Brain microvascular endothelial cell (primary cell): ENCODE data around the gene CD4.

Source experiments
- DNase-seq: peaks from one replicate; pipeline ENCODE4 v3.0.0-alpha.2; 2020
- H3K27ac ChIP-seq: fragments of 250-450 bp; sonication (Bioruptor Pico); 2 replicates; pipeline ENCODE4 v1.5.1; 2020; ENCODE audit warnings: mild to moderate bottlenecking, moderate library complexity
- H3K27me3 ChIP-seq: fragments of 250-450 bp; sonication (Bioruptor Pico); replicated peaks from 2 replicates; pipeline ENCODE4 v1.5.1; 2020; ENCODE audit warnings: mild to moderate bottlenecking
- H3K36me3 ChIP-seq: fragments of 250-450 bp; sonication (Bioruptor Pico); replicated peaks from 2 replicates; pipeline ENCODE4 v1.5.1; 2020; ENCODE audit warnings: mild to moderate bottlenecking
- H3K4me3 ChIP-seq: 2 replicates; pipeline ENCODE4 v1.5.1; 2011; ENCODE audit warnings: low read depth, mild to moderate bottlenecking, control low read depth, low read length, moderate library complexity
- CTCF ChIP-seq: IDR thresholded peaks from 2 replicates; pipeline ENCODE4 v1.5.1; 2011; ENCODE audit warnings: low read depth, mild to moderate bottlenecking, moderate library complexity, low read length, control low read depth, inconsistent platforms; ENCODE audit errors: missing control alignments
- in situ Hi-C: cut with HindIII; loops from 2 replicates; pipeline ENCODE4 v1.10.0; 2017; ENCODE audit warnings: low sequenced_read_pairs, low pct_ligation_motif_present

Gene CD4

GRCh38 chr12:6831450-6831995 lies 42.2 kb downstream of the CD4 start:
- Histone ChIP-seq H3K27ac (no peak overlapping the region), H3K36me3 (peaks cover 45% of the 10 kb centered on the region), H3K27me3 (no peaks in the 10 kb centered on the region), H3K4me3 (no peak overlapping the region)
- in situ Hi-C loops, result no loop called here
- no peak for DNase-seq
- no peak for TF ChIP-seq CTCF

GRCh38 chr12:6832125-6832524 lies 42.8 kb downstream of the CD4 start:
- in situ Hi-C loops, result no loop called here
- Histone ChIP-seq H3K27ac (no peak overlapping the region), H3K4me3 (no peak overlapping the region), H3K27me3 (no peaks in the 10 kb centered on the region), H3K36me3 (peaks cover 51% of the 10 kb centered on the region)
- no peak for DNase-seq
- no peak for TF ChIP-seq CTCF

DNA sequence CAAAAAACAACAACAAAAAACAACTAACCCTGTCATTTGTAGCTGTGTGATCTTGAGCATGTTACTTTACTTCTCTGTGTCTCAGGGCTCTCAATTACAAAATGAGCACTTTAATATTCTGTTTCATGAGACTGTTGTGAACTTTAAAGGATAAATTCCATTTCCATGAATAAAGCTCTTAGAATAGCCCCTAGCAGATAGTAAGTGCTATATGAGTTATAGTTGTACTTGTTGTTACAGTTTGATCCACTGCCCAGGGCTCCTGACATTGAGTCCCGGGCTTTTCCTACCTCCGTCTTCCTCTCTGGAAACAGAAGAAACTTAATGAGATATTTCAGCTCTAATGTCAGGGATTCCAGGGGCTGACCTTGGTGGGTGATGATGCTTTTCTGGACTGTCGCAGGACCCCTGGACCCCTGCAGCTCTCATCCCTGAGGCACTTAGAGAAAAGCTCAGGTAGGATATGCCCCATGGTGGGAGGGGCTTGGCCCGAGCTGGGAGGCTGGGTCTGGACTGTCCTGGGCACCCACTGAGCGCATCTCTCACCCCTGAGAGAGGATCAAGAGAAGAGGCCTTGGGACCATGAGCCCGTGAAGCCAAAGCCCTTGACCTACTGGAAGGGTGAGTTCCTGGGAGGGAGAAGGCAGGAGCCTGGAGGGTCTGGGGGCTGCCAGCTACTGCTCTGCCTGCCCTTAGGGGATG lies 44.0 kb downstream of the CD4 start:
- Histone ChIP-seq H3K27me3 (no peaks in the 10 kb centered on the region), H3K4me3 (no peak overlapping the region), H3K36me3 (peaks cover 63% of the 10 kb centered on the region), H3K27ac (no peak overlapping the region)
- TF ChIP-seq CTCF, result no peak
- no peak for DNase-seq
- in situ Hi-C loops, result no loop called here

DNA sequence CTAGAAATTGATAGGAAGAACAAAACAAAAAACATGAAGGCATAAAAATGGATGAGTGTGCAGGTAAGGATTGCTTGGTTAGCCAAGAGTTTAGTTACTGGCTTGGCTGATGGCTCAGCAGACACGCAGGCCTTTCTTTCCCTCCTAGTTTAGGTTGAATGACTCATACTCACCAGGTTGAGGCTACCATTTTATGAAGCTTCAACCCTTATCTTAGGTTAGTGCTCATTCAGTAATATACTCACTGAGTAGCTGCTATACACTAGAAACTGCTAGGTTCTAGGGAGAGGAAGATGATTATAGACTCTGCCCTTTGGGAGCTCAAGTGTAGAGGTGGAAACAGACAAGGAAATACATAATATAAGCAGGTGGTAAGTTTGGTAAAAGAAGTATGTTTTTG lies 44.9 kb downstream of the CD4 start:
- Histone ChIP-seq H3K27me3 (no peaks in the 10 kb centered on the region), H3K36me3 (peaks cover 72% of the 10 kb centered on the region), H3K4me3 (no peak overlapping the region), H3K27ac (no peak overlapping the region)
- DNase-seq, result no peak
- in situ Hi-C loops, result no loop called here
- TF ChIP-seq CTCF, result no peak

- H3K27me3 ChIP-seq, result no peaks in the 10 kb centered on the region
- H3K4me3 ChIP-seq, result no peak overlapping the region
- DNase-seq, result no peak
- TF ChIP-seq CTCF, result no peak
- in situ Hi-C loops, result no loop called here
- H3K27ac ChIP-seq, result no peak overlapping the region
- peaks cover 79% of the 10 kb centered on the region for H3K36me3 ChIP-seq
These were observed 45.5 kb downstream of the CD4 start for GRCh38 chr12:6834873-6835272.

- Histone ChIP-seq H3K27me3 (no peaks in the 10 kb centered on the region), H3K4me3 (no peak overlapping the region), H3K27ac (no peak overlapping the region), H3K36me3 (peaks cover 67% of the 10 kb centered on the region)
- TF ChIP-seq CTCF, result no peak
- in situ Hi-C loops, result no loop called here
- DNase-seq, result no peak
These were observed 47.5 kb downstream of the CD4 start for GRCh38 chr12:6836851-6837250.
